H1 (cell line): ENCODE data around the gene FRMD4A. TPM values are rescaled to one million over a fixed set of nuclear protein-coding genes. Genes with fewer than 3 reads are reported as not detected.
A peak's percentile ranks its signal among the peaks of the same experiment; 100 is the strongest.

Experiments
- CTCF ChIA-PET: fragments of 300-600 bp; sonication (Branson Sonifier 250); formaldehyde crosslinking; loops from one replicate; lab custom pipeline; 2021; ENCODE audit not compliant: partially characterized antibody; lab: Charles Lee
- POLR2A ChIA-PET: fragments of 300-600 bp; sonication (Branson Sonifier 250); formaldehyde crosslinking; loops from one replicate; lab custom pipeline; 2021; ENCODE audit warnings: inconsistent platforms; ENCODE audit not compliant: partially characterized antibody; lab: Charles Lee
- DNase-seq, 2 experiments: peaks; one replicate each; pipeline versions ENCODE4 v3.0.0 to v3.0.0-alpha.2; 2010 to 2022; ENCODE audit warnings: low spot score in 2 of 2, low read depth in 1 of 2, mixed read lengths in 1 of 2
- FAIRE-seq: peaks from 2 replicates; lab custom pipeline; 2011; peaks lifted over from hg19 to GRCh38; lab: Jason Lieb, UNC
- H2AFZ ChIP-seq: 2 replicates; pipeline ENCODE4 v1.8.1; 2012; ENCODE audit warnings: low read length, inconsistent platforms
- H2AK5ac ChIP-seq: 2 replicates; pipeline ENCODE4 v1.6.1; 2013; ENCODE audit warnings: low read depth, low read length
- H2BK120ac ChIP-seq: replicated peaks from 2 replicates; pipeline ENCODE3; 2013; ENCODE audit warnings: low read depth, low read length, inconsistent platforms
- H2BK12ac ChIP-seq: 2 replicates; pipeline ENCODE4 v1.6.1; 2013; ENCODE audit warnings: low read depth, low read length
- H2BK15ac ChIP-seq: 2 replicates; pipeline ENCODE4 v1.6.1; 2013; ENCODE audit warnings: low read length
- H2BK20ac ChIP-seq: 2 replicates; pipeline ENCODE4 v1.6.1; 2013; ENCODE audit warnings: low read length
- H2BK5ac ChIP-seq: 2 replicates; pipeline ENCODE4 v1.6.1; 2013; ENCODE audit warnings: low read depth, low read length
- H3K14ac ChIP-seq: 2 replicates; pipeline ENCODE4 v1.6.1; 2013; ENCODE audit warnings: inconsistent platforms; ENCODE audit not compliant: insufficient read length
- H3K18ac ChIP-seq: 2 replicates; pipeline ENCODE4 v1.6.1; 2013; ENCODE audit warnings: low read length; ENCODE audit errors: extremely low read depth
- H3K23ac ChIP-seq: 2 replicates; pipeline ENCODE4 v1.6.1; 2013; ENCODE audit warnings: inconsistent platforms; ENCODE audit not compliant: insufficient read length
- H3K23me2 ChIP-seq: 2 replicates; pipeline ENCODE4 v1.6.1; 2013; ENCODE audit warnings: low read depth, low read length
- H3K27ac ChIP-seq: 2 replicates; pipeline ENCODE4 v1.6.1; 2011; ENCODE audit warnings: low read depth, low read length, inconsistent platforms
- H3K27me3 ChIP-seq, 4 experiments: replicated peaks in 1 of 4; 1 replicate in 1 of 4; 2 replicates in 3 of 4; pipeline versions ENCODE4 v1.6.1 to v1.8.1; 2011 to 2013; ENCODE audit warnings: low read length in 3 of 4, mild to moderate bottlenecking in 3 of 4, inconsistent platforms in 2 of 4, mixed read lengths in 2 of 4, moderate library complexity in 1 of 4; ENCODE audit not compliant: control insufficient read depth in 3 of 4, insufficient read depth in 3 of 4; ENCODE audit errors: extremely low read depth in 1 of 4
- H3K36me3 ChIP-seq, 4 experiments: 2 replicates each; pipeline versions ENCODE4 v1.6.1 to v1.8.1; 2011 to 2013; ENCODE audit warnings: mild to moderate bottlenecking in 4 of 4, low read length in 3 of 4, moderate library complexity in 2 of 4, control low read depth in 1 of 4, inconsistent platforms in 1 of 4; ENCODE audit not compliant: insufficient read depth in 4 of 4, control insufficient read depth in 2 of 4
- H3K4ac ChIP-seq: replicated peaks from 2 replicates; pipeline ENCODE3; 2013; ENCODE audit warnings: low read length, low read depth, mixed read lengths, inconsistent platforms; ENCODE audit not compliant: insufficient read length
- H3K4me1 ChIP-seq, 4 experiments: replicated peaks in 1 of 4; 1 replicate in 1 of 4; 2 replicates in 3 of 4; pipeline versions ENCODE4 v1.6.1 to v1.8.1; 2011 to 2013; ENCODE audit warnings: low read length in 3 of 4, inconsistent platforms in 2 of 4, mixed read lengths in 1 of 4; ENCODE audit not compliant: insufficient read depth in 4 of 4, control insufficient read depth in 3 of 4
- H3K4me2 ChIP-seq, 2 experiments: 2 replicates each; pipeline versions ENCODE4 v1.6.1 to v1.8.1; 2011 to 2013; ENCODE audit warnings: low read depth in 2 of 2, low read length in 2 of 2, control low read depth in 1 of 2, inconsistent platforms in 1 of 2, mild to moderate bottlenecking in 1 of 2; ENCODE audit not compliant: insufficient read depth in 1 of 2
- H3K4me3 ChIP-seq, 4 experiments: fragments of 200-600, 300-600 bp in 1 of 4; sonication (generic), shearing (Covaris generic), sonication (Bioruptor Twin) in 1 of 4; 2 replicates each; pipeline versions ENCODE4 v1.5.1 to v1.8.1; 2011 to 2016; ENCODE audit warnings: low read length in 4 of 4, low read depth in 3 of 4, control low read depth in 2 of 4, inconsistent platforms in 2 of 4, mild to moderate bottlenecking in 2 of 4, mixed read lengths in 1 of 4, moderate library complexity in 1 of 4; ENCODE audit not compliant: insufficient read depth in 2 of 4; ENCODE audit errors: extremely low read depth in 1 of 4
- H3K56ac ChIP-seq: replicated peaks from 2 replicates; pipeline ENCODE3; 2013; ENCODE audit warnings: low read depth, mild to moderate bottlenecking, mixed read lengths, low read length, inconsistent platforms; ENCODE audit not compliant: insufficient read length
- H3K79me1 ChIP-seq: 2 replicates; pipeline ENCODE4 v1.6.1; 2013; ENCODE audit warnings: low read depth, low read length, control low read depth
- H3K79me2 ChIP-seq, 2 experiments: 2 replicates each; pipeline versions ENCODE4 v1.6.1 to v1.8.1; 2012 to 2013; ENCODE audit warnings: low read length in 2 of 2, mild to moderate bottlenecking in 2 of 2, inconsistent platforms in 1 of 2; ENCODE audit not compliant: insufficient read depth in 2 of 2, control insufficient read depth in 1 of 2
- H3K9ac ChIP-seq, 4 experiments: replicated peaks in 1 of 4; 1 replicate in 1 of 4; 2 replicates in 3 of 4; pipeline versions ENCODE4 v1.6.1 to v1.8.1; 2011 to 2013; ENCODE audit warnings: low read depth in 3 of 4, low read length in 3 of 4, control low read depth in 2 of 4, mild to moderate bottlenecking in 2 of 4, moderate library complexity in 2 of 4, inconsistent platforms in 1 of 4; ENCODE audit errors: extremely low read depth in 1 of 4
- H3K9me3 ChIP-seq, 2 experiments: 2 replicates each; pipeline versions ENCODE4 v1.6.1 to v1.8.1; 2012 to 2013; ENCODE audit warnings: mild to moderate bottlenecking in 2 of 2, moderate library complexity in 2 of 2, control low read depth in 1 of 2, inconsistent platforms in 1 of 2, low read depth in 1 of 2, low read length in 1 of 2, mixed read lengths in 1 of 2; ENCODE audit not compliant: insufficient read depth in 2 of 2
- H4K20me1 ChIP-seq, 2 experiments: replicated peaks in 1 of 2; 2 replicates each; pipeline versions ENCODE3 to v1.8.1; 2011 to 2013; ENCODE audit warnings: inconsistent platforms in 2 of 2, low read length in 2 of 2, mild to moderate bottlenecking in 1 of 2; ENCODE audit not compliant: insufficient read depth in 2 of 2, control insufficient read depth in 1 of 2
- H4K5ac ChIP-seq: 2 replicates; pipeline ENCODE4 v1.6.1; 2013; ENCODE audit warnings: low read length, low read depth, mixed read lengths, inconsistent platforms; ENCODE audit not compliant: insufficient read length
- H4K8ac ChIP-seq: 2 replicates; pipeline ENCODE4 v1.8.0; 2013; ENCODE audit warnings: mild to moderate bottlenecking, moderate library complexity, low read length, inconsistent platforms; ENCODE audit not compliant: insufficient read depth; ENCODE audit errors: extremely low read depth
- H4K91ac ChIP-seq: replicated peaks from 2 replicates; pipeline ENCODE3; 2013; ENCODE audit warnings: low read length, mixed read lengths, inconsistent platforms; ENCODE audit not compliant: insufficient read length
- CTCF ChIP-seq, 3 experiments: IDR thresholded peaks; 1 replicate in 2 of 3; 2 replicates in 1 of 3; pipeline versions ENCODE4 v1.5.1 to v1.6.1; 2011; ENCODE audit warnings: low read length in 3 of 3, mild to moderate bottlenecking in 3 of 3, inconsistent platforms in 2 of 3, low read depth in 1 of 3, moderate library complexity in 1 of 3; ENCODE audit not compliant: insufficient read depth in 1 of 3; ENCODE audit errors: control extremely low read depth in 1 of 3
- RAD21 ChIP-seq, 2 experiments: IDR thresholded peaks in 1 of 2; conservative IDR thresholded peaks in 1 of 2; 2 replicates each; pipeline ENCODE4 v1.6.1; 2011; ENCODE audit warnings: low read depth in 2 of 2, low read length in 2 of 2, improper control_type of control experiment in 1 of 2, inconsistent platforms in 1 of 2, mild to moderate bottlenecking in 1 of 2, moderate library complexity in 1 of 2
- USF2 ChIP-seq: IDR thresholded peaks from 2 replicates; pipeline ENCODE4 v1.6.1; 2011; ENCODE audit warnings: low read length, improper control_type of control experiment
- WGBS, 2 experiments: shearing (Covaris generic) in 1 of 2; methylation state at CpG; one replicate each; pipeline versions ENCODE4 v1.1.6 to v1.1.7; 2013 to 2015; ENCODE audit warnings: low lambda C conversion rate in 2 of 2, mixed read lengths in 2 of 2, inconsistent platforms in 1 of 2, low coverage in 1 of 2, missing lambda C conversion rate in 1 of 2; ENCODE audit not compliant: insufficient replicate concordance in 2 of 2, insufficient coverage in 1 of 2, insufficient read length in 1 of 2; ENCODE audit errors: extremely low coverage in 1 of 2, missing lambda C conversion rate in 1 of 2; 5-methylcytosine and 5-hydroxymethylcytosine counted together
- polyA plus RNA-seq, 7 experiments: library from polyadenylated mRNA; depleted of rRNA in 3 of 7; stranded (reverse) in 5 of 7; unstranded in 2 of 7; fragments of >200 nt in 5 of 7; fragments of 200-250 nt in 2 of 7; gene quantifications; 1 replicate in 5 of 7; 2 replicates in 1 of 7; 4 replicates in 1 of 7; pipeline versions ENCODE4 v1.2.1 to v1.2.3, GENCODE V29; 2011 to 2013; ENCODE audit warnings: missing spikeins in 2 of 7, mixed read lengths in 2 of 7
- total RNA-seq: library from RNA; stranded (reverse); fragmentation: NEBNext Ultra II Directional; extraction: Animal tissue kit (Norgen Biotek cat#: 25700); gene quantifications from 2 replicates; pipeline ENCODE4 v1.2.1, GENCODE V29; 2021

Gene FRMD4A
- total and polyA plus RNA-seq, 2 of the 8 experiments (the other 6 are each of a cell fraction or from before 2014, with no cell fraction given) = 38.6 to 39.6 TPM

- H3K23me2 ChIP-seq = no peaks in the 10 kb centered on the region
- H3K18ac ChIP-seq = no peak overlapping the region
- H3K4me1 ChIP-seq = peaks cover 0 to 2% (median 0%) of the 10 kb centered on the region in 4 experiments; a peak in 1 of 7 replicates
- H2BK15ac ChIP-seq = no peak overlapping the region
- DNase-seq = no peak
- no peak overlapping the region for H2BK20ac ChIP-seq
- TF ChIP-seq CTCF (IDR thresholded peaks at IDR 0.05; ENCODE audit: control extremely low read depth in 1 of 3, insufficient read depth in 1 of 3, low read depth in 1 of 3, low read length in 3 of 3) (peak in 2 of 3 experiments; percentile 52 to 71; a peak in 3 of 4 replicates), USF2 (no peak), RAD21 (IDR thresholded peaks at IDR 0.05 in 1 of 2, conservative IDR thresholded peaks at IDR 0.05 in 1 of 2; ENCODE audit: low read depth in 2 of 2, low read length in 2 of 2) (peak; percentile 52 to 63)
- CTCF ChIA-PET = interaction anchor here (0.7 to 3.4 kb wide), 25 partner anchors 9 to 331 kb away, joined by 3 to 18 read pairs (median 4); partner anchors contain the start of gene FRMD4A
- H2BK5ac ChIP-seq = no peak overlapping the region
- peak; percentile 95 for FAIRE-seq
- H3K4ac ChIP-seq = no peak overlapping the region
- no peak overlapping the region for H3K14ac ChIP-seq
- no peak overlapping the region for H3K23ac ChIP-seq
- no peaks in the 10 kb centered on the region for H4K20me1 ChIP-seq
- H3K56ac ChIP-seq = no peak overlapping the region
- no peaks in the 10 kb centered on the region for H3K36me3 ChIP-seq
- H3K27ac ChIP-seq = no peak overlapping the region
- H3K9ac ChIP-seq = no peak overlapping the region
- WGBS, 2 experiments = 37% methylated on average over 2 of the region's 2 CpGs; no CpG with 5 or more reads in 1 of the 2 experiments
- H4K8ac ChIP-seq = no peak overlapping the region
- no peak overlapping the region for H2BK120ac ChIP-seq
- H4K5ac ChIP-seq = no peak overlapping the region
- no peak overlapping the region for H2AFZ ChIP-seq
- no peaks in the 10 kb centered on the region for H3K79me1 ChIP-seq
- H3K4me2 ChIP-seq = no peak overlapping the region
- peaks cover 0 to 1% (median 0%) of the 10 kb centered on the region in 4 experiments; a peak in 1 of 7 replicates for H3K27me3 ChIP-seq
- H3K4me3 ChIP-seq = no peak overlapping the region
- H3K79me2 ChIP-seq = no peaks in the 10 kb centered on the region
- H2AK5ac ChIP-seq = no peak overlapping the region
- no peak overlapping the region for H4K91ac ChIP-seq
- H3K9me3 ChIP-seq = no peaks in the 10 kb centered on the region
- POLR2A ChIA-PET = no interaction called here
- no peak overlapping the region for H2BK12ac ChIP-seq
Measured at GRCh38 chr10:14302035-14302434, 28.7 kb downstream of the FRMD4A start.
